HEK293 (cell line): ENCODE data around the gene GRK5.

Experiments
- CTCF ChIA-PET: fragments of 350-600 bp; formaldehyde crosslinking; extraction: SDS; loops from one replicate; lab custom pipeline; 2021; ENCODE audit warnings: antibody characterized with exemption; lab: Yijun Ruan, JAX
- POLR2A ChIA-PET: fragments of 300-600 bp; formaldehyde crosslinking; extraction: SDS; loops from one replicate; lab custom pipeline; 2020; ENCODE audit warnings: antibody characterized with exemption, inconsistent platforms; lab: Yijun Ruan, JAX
- H3K27ac ChIP-seq: fragments of 200-500 bp; sonication (Bioruptor generic); 2 replicates; pipeline ENCODE4 v1.5.1; 2014; ENCODE audit warnings: low read depth, low read length, control low read depth, inconsistent platforms; ENCODE audit errors: extremely low read depth
- H3K36me3 ChIP-seq, 2 experiments: fragments of 200-500 bp in 1 of 2; sonication (Bioruptor generic) in 1 of 2; 1 replicate in 1 of 2; 2 replicates in 1 of 2; pipeline ENCODE4 v1.5.1; 2014 to 2017; ENCODE audit warnings: inconsistent platforms in 2 of 2, low read length in 2 of 2; ENCODE audit not compliant: control insufficient read depth in 2 of 2, insufficient read depth in 1 of 2
- H3K4me1 ChIP-seq: fragments of 200-500 bp; sonication (Bioruptor generic); 2 replicates; pipeline ENCODE4 v1.5.1; 2014; ENCODE audit warnings: mild to moderate bottlenecking, low read length, inconsistent platforms; ENCODE audit not compliant: control insufficient read depth, insufficient read depth
- H3K4me3 ChIP-seq: 2 replicates; pipeline ENCODE4 v1.5.1; 2011; ENCODE audit warnings: low read depth, mild to moderate bottlenecking, control low read depth, low read length, moderate library complexity
- H3K9me3 ChIP-seq: fragments of 200-500 bp; sonication (Bioruptor generic); 2 replicates; pipeline ENCODE4 v1.5.1; 2014; ENCODE audit warnings: low read depth, low read length, inconsistent platforms; ENCODE audit not compliant: control insufficient read depth, insufficient read depth
- EGR2 ChIP-seq: fragments of 450-650 bp; formaldehyde crosslinking; IDR thresholded peaks from 2 replicates; pipeline ENCODE4 v1.5.1; 2016; ENCODE audit warnings: low read depth, missing biosample characterization, missing genetic modification characterization
- GLI4 ChIP-seq: fragments of 450-650 bp; formaldehyde crosslinking; IDR thresholded peaks from 2 replicates; pipeline ENCODE4 v1.5.1; 2016; ENCODE audit warnings: missing biosample characterization, missing genetic modification characterization
- IKZF3 ChIP-seq: fragments of 450-650 bp; IDR thresholded peaks from 2 replicates; pipeline ENCODE4 v1.5.0; 2018; ENCODE audit warnings: missing biosample characterization, mild to moderate bottlenecking, missing genetic modification characterization, moderate library complexity
- KLF7 ChIP-seq: fragments of 450-650 bp; formaldehyde crosslinking; IDR thresholded peaks from 2 replicates; pipeline ENCODE4 v1.5.1; 2016; ENCODE audit warnings: missing biosample characterization, missing genetic modification characterization, borderline replicate concordance
- KLF8 ChIP-seq: fragments of 450-650 bp; formaldehyde crosslinking; IDR thresholded peaks from 2 replicates; pipeline ENCODE4 v1.5.1; 2016; ENCODE audit warnings: missing biosample characterization, missing genetic modification characterization
- MYNN ChIP-seq: fragments of 450-650 bp; formaldehyde crosslinking; IDR thresholded peaks from 2 replicates; pipeline ENCODE4 v1.5.1; 2016; ENCODE audit warnings: missing biosample characterization, missing genetic modification characterization, borderline replicate concordance
- OVOL3 ChIP-seq: fragments of 450-650 bp; formaldehyde crosslinking; IDR thresholded peaks from 2 replicates; pipeline ENCODE4 v1.5.1; 2016; ENCODE audit warnings: missing biosample characterization, missing genetic modification characterization
- SP2 ChIP-seq: fragments of 450-650 bp; formaldehyde crosslinking; IDR thresholded peaks from 2 replicates; pipeline ENCODE4 v1.5.1; 2016; ENCODE audit warnings: missing biosample characterization, missing genetic modification characterization
- ZBTB21 ChIP-seq: fragments of 450-650 bp; formaldehyde crosslinking; IDR thresholded peaks from 2 replicates; pipeline ENCODE4 v1.5.1; 2017; ENCODE audit warnings: missing biosample characterization, missing genetic modification characterization
- ZFHX2 ChIP-seq: fragments of 450-650 bp; formaldehyde crosslinking; conservative IDR thresholded peaks from 2 replicates; pipeline ENCODE4 v1.5.1; 2016; ENCODE audit warnings: missing biosample characterization, missing genetic modification characterization
- ZFP69B ChIP-seq: fragments of 450-650 bp; formaldehyde crosslinking; IDR thresholded peaks from 2 replicates; pipeline ENCODE4 v1.5.1; 2016; ENCODE audit warnings: missing biosample characterization, missing genetic modification characterization
- ZNF121 ChIP-seq: fragments of 450-650 bp; formaldehyde crosslinking; IDR thresholded peaks from 2 replicates; pipeline ENCODE4 v1.5.1; 2016; ENCODE audit warnings: missing biosample characterization, missing genetic modification characterization
- ZNF248 ChIP-seq: fragments of 450-650 bp; formaldehyde crosslinking; IDR thresholded peaks from 2 replicates; pipeline ENCODE4 v1.5.1; 2017; ENCODE audit warnings: missing biosample characterization, missing genetic modification characterization
- ZNF292 ChIP-seq: fragments of 450-650 bp; formaldehyde crosslinking; IDR thresholded peaks from 2 replicates; pipeline ENCODE4 v1.5.1; 2016; ENCODE audit warnings: low read depth, missing biosample characterization, missing genetic modification characterization, borderline replicate concordance
- ZNF324 ChIP-seq: fragments of 450-650 bp; formaldehyde crosslinking; IDR thresholded peaks from 2 replicates; pipeline ENCODE4 v1.5.1; 2016; ENCODE audit warnings: missing biosample characterization, missing genetic modification characterization
- ZNF37A ChIP-seq: fragments of 450-650 bp; IDR thresholded peaks from 2 replicates; pipeline ENCODE4 v1.5.1; 2018; ENCODE audit warnings: missing biosample characterization, missing genetic modification characterization
- ZNF394 ChIP-seq: fragments of 450-650 bp; formaldehyde crosslinking; IDR thresholded peaks from 2 replicates; pipeline ENCODE4 v1.5.1; 2016; ENCODE audit warnings: missing biosample characterization, missing genetic modification characterization, mild to moderate bottlenecking, moderate library complexity, borderline replicate concordance
- ZNF404 ChIP-seq: fragments of 450-650 bp; formaldehyde crosslinking; IDR thresholded peaks from 2 replicates; pipeline ENCODE4 v1.5.1; 2017; ENCODE audit warnings: missing biosample characterization, missing genetic modification characterization
- ZNF416 ChIP-seq: fragments of 450-650 bp; formaldehyde crosslinking; IDR thresholded peaks from 2 replicates; pipeline ENCODE4 v1.5.1; 2016; ENCODE audit warnings: missing biosample characterization, missing genetic modification characterization
- ZNF48 ChIP-seq: fragments of 450-650 bp; formaldehyde crosslinking; IDR thresholded peaks from 2 replicates; pipeline ENCODE4 v1.5.1; 2016; ENCODE audit warnings: missing biosample characterization, missing genetic modification characterization
- ZNF514 ChIP-seq: fragments of 450-650 bp; formaldehyde crosslinking; IDR thresholded peaks from 2 replicates; pipeline ENCODE4 v1.5.1; 2016; ENCODE audit warnings: missing biosample characterization, missing genetic modification characterization
- ZNF544 ChIP-seq: fragments of 450-650 bp; formaldehyde crosslinking; IDR thresholded peaks from 2 replicates; pipeline ENCODE4 v1.5.0; 2017; ENCODE audit warnings: missing biosample characterization, missing genetic modification characterization
- ZNF560 ChIP-seq: fragments of 450-650 bp; formaldehyde crosslinking; IDR thresholded peaks from 2 replicates; pipeline ENCODE4 v1.5.1; 2017; ENCODE audit warnings: missing biosample characterization, missing genetic modification characterization, borderline replicate concordance
- ZNF596 ChIP-seq: fragments of 450-650 bp; IDR thresholded peaks from 2 replicates; pipeline ENCODE4 v1.5.0; 2018; ENCODE audit warnings: missing biosample characterization, mild to moderate bottlenecking, missing genetic modification characterization, moderate library complexity
- ZNF621 ChIP-seq: fragments of 450-650 bp; formaldehyde crosslinking; IDR thresholded peaks from 2 replicates; pipeline ENCODE4 v1.5.1; 2017; ENCODE audit warnings: missing biosample characterization, missing genetic modification characterization
- ZNF623 ChIP-seq: fragments of 450-650 bp; formaldehyde crosslinking; IDR thresholded peaks from 2 replicates; pipeline ENCODE4 v1.5.1; 2016; ENCODE audit warnings: missing biosample characterization, missing genetic modification characterization
- ZNF654 ChIP-seq: fragments of 450-650 bp; formaldehyde crosslinking; IDR thresholded peaks from 2 replicates; pipeline ENCODE4 v1.5.1; 2016; ENCODE audit warnings: low read depth, missing biosample characterization, missing genetic modification characterization
- ZNF658 ChIP-seq: fragments of 450-650 bp; formaldehyde crosslinking; IDR thresholded peaks from 2 replicates; pipeline ENCODE4; 2016; ENCODE audit warnings: missing biosample characterization, missing genetic modification characterization
- ZNF707 ChIP-seq: fragments of 450-650 bp; formaldehyde crosslinking; IDR thresholded peaks from 2 replicates; pipeline ENCODE4 v1.5.1; 2016; ENCODE audit warnings: missing biosample characterization, missing genetic modification characterization
- ZNF747 ChIP-seq: fragments of 450-650 bp; formaldehyde crosslinking; IDR thresholded peaks from 2 replicates; pipeline ENCODE4 v1.5.1; 2016; ENCODE audit warnings: missing biosample characterization, missing genetic modification characterization
- ZNF76 ChIP-seq: fragments of 450-650 bp; formaldehyde crosslinking; IDR thresholded peaks from 2 replicates; pipeline ENCODE4; 2016; ENCODE audit warnings: low read depth, missing biosample characterization, missing genetic modification characterization, borderline replicate concordance
- ZNF776 ChIP-seq: fragments of 450-650 bp; formaldehyde crosslinking; IDR thresholded peaks from 2 replicates; pipeline ENCODE4 v1.5.0; 2017; ENCODE audit warnings: missing biosample characterization, missing genetic modification characterization, borderline replicate concordance
- ZNF785 ChIP-seq: fragments of 450-650 bp; formaldehyde crosslinking; IDR thresholded peaks from 2 replicates; pipeline ENCODE4 v1.5.1; 2016; ENCODE audit warnings: missing biosample characterization, missing genetic modification characterization
- ZNF792 ChIP-seq: fragments of 450-650 bp; formaldehyde crosslinking; IDR thresholded peaks from 2 replicates; pipeline ENCODE4 v1.5.1; 2016; ENCODE audit warnings: missing biosample characterization, missing genetic modification characterization
- ZSCAN30 ChIP-seq: fragments of 450-650 bp; IDR thresholded peaks from 2 replicates; pipeline ENCODE4 v1.5.1; 2018; ENCODE audit warnings: missing biosample characterization, mild to moderate bottlenecking, missing genetic modification characterization, moderate library complexity
- TF ChIP-seq, protein P1 (sequence below): fragments of 450-650 bp; formaldehyde crosslinking; IDR thresholded peaks from 2 replicates; pipeline ENCODE4 v1.5.1; 2016; ENCODE audit warnings: missing biosample characterization, missing genetic modification characterization
- TF ChIP-seq, protein P2 (sequence below): fragments of 450-650 bp; formaldehyde crosslinking; IDR thresholded peaks from 2 replicates; pipeline ENCODE4 v1.5.1; 2016; ENCODE audit warnings: missing biosample characterization, missing genetic modification characterization
- TF ChIP-seq, protein P3 (sequence below): fragments of 450-650 bp; formaldehyde crosslinking; IDR thresholded peaks from 2 replicates; pipeline ENCODE4 v1.5.1; 2017; ENCODE audit warnings: missing biosample characterization, missing genetic modification characterization

GRK5 gene

GRCh38 chr10:119178372-119179119 is 28.8 kb upstream of the GRK5 start, which contains the start of gene PRDX3:
TSS of gene PRDX3 (minus strand) at chr10:119178812. CDS start at chr10:119178790, 22 bp downstream.
- peaks cover 3% of the 10 kb centered on the region; the same call in 1 of the 2 replicates for H3K4me1 ChIP-seq
- peak within 1 kb of the TSS; percentile 84 for H3K27ac ChIP-seq
- CTCF ChIA-PET = interaction anchor here (0.6 to 1.2 kb wide), 5 partner anchors 10 to 559 kb away, joined by 3 read pairs; no protein-coding TSS in a partner anchor
- H3K9me3 ChIP-seq = no peaks in the 10 kb centered on the region
- H3K36me3 ChIP-seq = peaks cover 12 to 35% of the 10 kb centered on the region in 2 experiments
- POLR2A ChIA-PET = interaction anchor here (0.6 to 0.7 kb wide), 2 partner anchors 12 to 458 kb away, joined by 3 to 4 read pairs; no protein-coding TSS in a partner anchor
- H3K4me3 ChIP-seq = peak within 1 kb of the TSS; percentile 75
- TF ChIP-seq ZFHX2 = no peak
- no peak for TF ChIP-seq ZNF792 (tag by site-specific recombination)
- no peak for TF ChIP-seq MYNN (tag by site-specific recombination)
- peak; percentile 88 for TF ChIP-seq KLF8 (tag by site-specific recombination)
- TF ChIP-seq ZNF776 (tag by site-specific recombination) = no peak
- no peak for TF ChIP-seq ZNF658
- no peak for TF ChIP-seq ZNF785 (tag by site-specific recombination)
- no peak; the same call in none of the 2 replicates for TF ChIP-seq ZNF324 (tag by site-specific recombination)
- TF ChIP-seq ZNF623 (tag by site-specific recombination) = no peak
- TF ChIP-seq ZNF292 = no peak
- no peak for TF ChIP-seq ZNF544 (tag by site-specific recombination)
- no peak for TF ChIP-seq ZNF514 (tag by site-specific recombination)
- no peak for TF ChIP-seq ZNF621
- TF ChIP-seq GLI4 (tag by site-specific recombination) = 0 out of 2 replicates have a peak, but pooled peaks have one; percentile 28
- TF ChIP-seq, protein P1, sequence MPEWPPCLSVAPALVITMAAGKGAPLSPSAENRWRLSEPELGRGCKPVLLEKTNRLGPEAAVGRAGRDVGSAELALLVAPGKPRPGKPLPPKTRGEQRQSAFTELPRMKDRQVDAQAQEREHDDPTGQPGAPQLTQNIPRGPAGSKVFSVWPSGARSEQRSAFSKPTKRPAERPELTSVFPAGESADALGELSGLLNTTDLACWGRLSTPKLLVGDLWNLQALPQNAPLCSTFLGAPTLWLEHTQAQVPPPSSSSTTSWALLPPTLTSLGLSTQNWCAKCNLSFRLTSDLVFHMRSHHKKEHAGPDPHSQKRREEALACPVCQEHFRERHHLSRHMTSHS (tag by site-specific recombination) = no peak
- peak; percentile 70; the same call in 1 of the 2 replicates for TF ChIP-seq ZNF76 (tag by site-specific recombination)
- no peak for TF ChIP-seq ZNF654 (tag by site-specific recombination)
- TF ChIP-seq EGR2 (tag by site-specific recombination) = peak; percentile 9; the same call in 1 of the 2 replicates
- TF ChIP-seq ZNF48 (tag by site-specific recombination) = no peak
- no peak for TF ChIP-seq ZNF121 (tag by site-specific recombination)
- 0 out of 2 replicates have a peak, but pooled peaks have one; percentile 25 for TF ChIP-seq OVOL3 (tag by site-specific recombination)
- TF ChIP-seq, protein P2, sequence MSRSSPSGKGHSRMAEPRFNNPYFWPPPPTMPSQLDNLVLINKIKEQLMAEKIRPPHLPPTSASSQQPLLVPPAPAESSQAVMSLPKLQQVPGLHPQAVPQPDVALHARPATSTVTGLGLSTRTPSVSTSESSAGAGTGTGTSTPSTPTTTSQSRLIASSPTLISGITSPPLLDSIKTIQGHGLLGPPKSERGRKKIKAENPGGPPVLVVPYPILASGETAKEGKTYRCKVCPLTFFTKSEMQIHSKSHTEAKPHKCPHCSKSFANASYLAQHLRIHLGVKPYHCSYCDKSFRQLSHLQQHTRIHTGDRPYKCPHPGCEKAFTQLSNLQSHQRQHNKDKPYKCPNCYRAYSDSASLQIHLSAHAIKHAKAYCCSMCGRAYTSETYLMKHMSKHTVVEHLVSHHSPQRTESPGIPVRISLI (tag by site-specific recombination) = no peak
- TF ChIP-seq ZNF248 = no peak
- no peak for TF ChIP-seq ZNF404 (tag by site-specific recombination)
- TF ChIP-seq ZNF416 (tag by site-specific recombination) = no peak
- no peak for TF ChIP-seq ZBTB21 (tag by site-specific recombination)
- TF ChIP-seq SP2 (tag by site-specific recombination) = peak; percentile 89
- no peak for TF ChIP-seq ZNF747 (tag by site-specific recombination)
- no peak for TF ChIP-seq ZFP69B (tag by site-specific recombination)
- no peak for TF ChIP-seq ZNF707 (tag by site-specific recombination)
- no peak for TF ChIP-seq ZNF560 (tag by site-specific recombination)
- TF ChIP-seq ZNF394 (tag by site-specific recombination) = no peak
- TF ChIP-seq ZNF596 (tag by site-specific recombination) = no peak
- TF ChIP-seq ZSCAN30 (tag by site-specific recombination) = 0 out of 2 replicates have a peak, but pooled peaks have one; percentile 10
- TF ChIP-seq IKZF3 (tag by site-specific recombination) = peak; percentile 77
- peak; percentile 27; the same call in 1 of the 2 replicates for TF ChIP-seq KLF7 (tag by site-specific recombination)
- no peak for TF ChIP-seq ZNF37A
- TF ChIP-seq, protein P3, sequence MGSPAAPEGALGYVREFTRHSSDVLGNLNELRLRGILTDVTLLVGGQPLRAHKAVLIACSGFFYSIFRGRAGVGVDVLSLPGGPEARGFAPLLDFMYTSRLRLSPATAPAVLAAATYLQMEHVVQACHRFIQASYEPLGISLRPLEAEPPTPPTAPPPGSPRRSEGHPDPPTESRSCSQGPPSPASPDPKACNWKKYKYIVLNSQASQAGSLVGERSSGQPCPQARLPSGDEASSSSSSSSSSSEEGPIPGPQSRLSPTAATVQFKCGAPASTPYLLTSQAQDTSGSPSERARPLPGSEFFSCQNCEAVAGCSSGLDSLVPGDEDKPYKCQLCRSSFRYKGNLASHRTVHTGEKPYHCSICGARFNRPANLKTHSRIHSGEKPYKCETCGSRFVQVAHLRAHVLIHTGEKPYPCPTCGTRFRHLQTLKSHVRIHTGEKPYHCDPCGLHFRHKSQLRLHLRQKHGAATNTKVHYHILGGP = no peak
